Stimulated activated CD4-positive, alpha-beta T cell treated with anti-CD3 and anti-CD28 coated beads, TNF-alpha, amount 100 ng/mL, for 48 hours (primary cell): ENCODE data around the gene RPL23.

Experiments used
- DNase-seq, 3 donors: peaks; one replicate each; pipeline ENCODE4 v3.0.0-alpha.2; 2020; ENCODE audit warnings: low read depth in 3 of 3

The RPL23 gene

GRCh38 chr17:38798614-38799500 lies 54.7 kb downstream of the RPL23 start:
- peak; percentile 7 to 22 (median 20) for DNase-seq
